ENCODE results near the gene ELOVL4.

Gene ELOVL4

DNA sequence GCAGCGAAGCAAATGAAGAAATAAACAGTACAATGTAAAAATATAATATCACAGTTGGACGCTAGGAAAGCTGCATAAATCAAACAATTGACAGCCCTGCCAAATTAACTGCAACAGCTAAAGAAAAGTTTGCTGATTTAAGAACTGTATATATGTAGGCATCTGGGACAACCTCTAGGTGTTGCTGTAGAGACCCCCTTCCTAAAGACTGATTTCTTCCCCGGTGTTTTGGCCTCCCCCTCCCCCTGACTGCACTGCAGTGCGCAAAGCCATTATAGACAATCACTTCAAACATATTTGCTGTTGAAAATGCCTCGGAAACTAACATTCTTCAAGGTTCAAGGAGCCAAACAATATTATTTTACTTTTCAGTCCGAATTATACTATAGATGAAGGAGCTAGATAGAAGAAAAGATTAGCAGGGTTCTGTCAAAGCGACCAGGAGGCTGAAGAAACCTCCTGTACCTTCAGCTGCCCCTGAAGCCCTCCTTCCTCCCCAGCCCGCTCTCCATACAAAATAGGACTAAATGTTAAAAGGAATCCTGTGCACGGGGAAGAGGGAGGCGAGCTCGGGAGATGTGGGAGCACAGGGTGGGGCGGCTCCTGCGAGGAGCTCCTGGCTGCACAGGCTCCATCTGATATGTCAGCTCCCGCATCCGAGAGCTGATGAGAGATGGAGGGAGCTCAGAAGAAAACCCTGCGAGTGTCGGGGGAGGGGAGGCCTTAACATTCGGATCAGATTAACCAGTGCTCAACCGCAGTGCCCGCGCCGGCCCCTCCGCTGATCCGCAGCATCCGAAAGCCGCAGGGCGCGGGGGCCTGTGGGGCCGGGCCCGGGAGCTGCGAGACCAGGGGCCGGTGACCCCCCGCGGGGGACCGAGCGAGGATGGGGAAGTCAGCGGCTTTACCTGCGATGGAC lies 822 bp downstream of the ELOVL4 start:
- TF ChIP-seq, protein P1, sequence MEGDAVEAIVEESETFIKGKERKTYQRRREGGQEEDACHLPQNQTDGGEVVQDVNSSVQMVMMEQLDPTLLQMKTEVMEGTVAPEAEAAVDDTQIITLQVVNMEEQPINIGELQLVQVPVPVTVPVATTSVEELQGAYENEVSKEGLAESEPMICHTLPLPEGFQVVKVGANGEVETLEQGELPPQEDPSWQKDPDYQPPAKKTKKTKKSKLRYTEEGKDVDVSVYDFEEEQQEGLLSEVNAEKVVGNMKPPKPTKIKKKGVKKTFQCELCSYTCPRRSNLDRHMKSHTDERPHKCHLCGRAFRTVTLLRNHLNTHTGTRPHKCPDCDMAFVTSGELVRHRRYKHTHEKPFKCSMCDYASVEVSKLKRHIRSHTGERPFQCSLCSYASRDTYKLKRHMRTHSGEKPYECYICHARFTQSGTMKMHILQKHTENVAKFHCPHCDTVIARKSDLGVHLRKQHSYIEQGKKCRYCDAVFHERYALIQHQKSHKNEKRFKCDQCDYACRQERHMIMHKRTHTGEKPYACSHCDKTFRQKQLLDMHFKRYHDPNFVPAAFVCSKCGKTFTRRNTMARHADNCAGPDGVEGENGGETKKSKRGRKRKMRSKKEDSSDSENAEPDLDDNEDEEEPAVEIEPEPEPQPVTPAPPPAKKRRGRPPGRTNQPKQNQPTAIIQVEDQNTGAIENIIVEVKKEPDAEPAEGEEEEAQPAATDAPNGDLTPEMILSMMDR (IDR thresholded peaks at IDR 0.05; ENCODE audit: low read depth, low read length), result peak; percentile 58
- peak overlapping the region; percentile 74 to 81 for H3K4me3 ChIP-seq (replicated peaks in 1 of 2; ENCODE audit: low read depth in 2 of 2, low read length in 2 of 2)
- DNase-seq (ENCODE audit: low read depth in 2 of 2), result peak; percentile 31 to 41

DNA sequence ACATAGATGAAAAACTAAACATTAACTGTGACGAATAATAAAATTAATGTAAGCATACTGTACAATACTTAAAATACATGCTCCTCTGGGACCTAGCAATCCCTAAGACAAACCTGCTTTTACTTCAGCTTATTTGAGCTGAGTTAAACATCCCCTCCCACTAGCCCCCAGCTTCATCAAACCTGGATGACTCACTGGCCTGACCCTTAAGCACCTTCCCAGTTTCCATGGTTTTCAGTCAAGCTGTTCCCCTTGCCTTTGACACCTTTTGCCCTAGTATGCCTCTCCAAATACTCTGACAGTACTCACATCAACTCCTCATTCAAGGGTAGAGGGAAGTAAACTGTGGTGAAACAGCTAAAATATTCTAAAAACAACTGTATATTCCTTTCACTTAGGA lies 4.2 kb downstream of the ELOVL4 start:
- DNase-seq (ENCODE audit: low read depth in 2 of 2), result no peak
- TF ChIP-seq, protein P1 (IDR thresholded peaks at IDR 0.05; ENCODE audit: low read depth, low read length), result no peak
- no peak overlapping the region for H3K4me3 ChIP-seq (replicated peaks in 1 of 2; ENCODE audit: low read depth in 2 of 2, low read length in 2 of 2)

DNA sequence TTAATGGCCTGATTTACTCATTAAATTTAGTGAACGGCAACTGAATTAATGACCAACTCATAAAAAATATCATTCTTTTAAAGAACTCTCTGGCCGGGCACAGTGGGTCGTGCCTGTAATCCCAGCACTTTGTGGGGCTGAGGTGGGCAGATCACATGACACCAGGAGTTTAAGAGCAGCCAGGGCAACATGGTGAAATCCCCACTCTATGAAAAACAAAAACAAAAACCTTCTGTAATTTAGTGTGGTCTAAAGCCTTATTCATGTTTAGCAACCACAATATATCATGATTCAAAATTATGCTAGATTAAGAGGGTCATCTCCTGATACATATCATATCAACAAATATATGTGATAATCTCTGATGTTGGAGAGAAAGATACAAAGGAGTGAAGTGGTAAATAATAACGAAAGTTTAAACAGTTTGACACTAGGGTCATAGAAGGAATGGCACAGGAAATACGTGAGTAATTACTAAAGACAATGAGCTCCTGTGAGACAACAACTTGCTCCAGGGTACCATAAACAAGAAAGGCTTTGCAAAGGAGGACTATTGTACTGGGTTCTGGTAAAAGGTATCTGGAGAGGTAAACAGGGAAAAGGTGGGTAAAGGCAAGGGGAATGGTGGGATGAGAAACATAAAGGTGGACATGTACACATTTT lies 5.7 kb downstream of the ELOVL4 start:
- TF ChIP-seq, protein P1 (IDR thresholded peaks at IDR 0.05; ENCODE audit: low read depth, low read length), result no peak
- H3K4me3 ChIP-seq (replicated peaks in 1 of 2; ENCODE audit: low read depth in 2 of 2, low read length in 2 of 2), result no peak overlapping the region
- no peak for DNase-seq (ENCODE audit: low read depth in 2 of 2)

DNA sequence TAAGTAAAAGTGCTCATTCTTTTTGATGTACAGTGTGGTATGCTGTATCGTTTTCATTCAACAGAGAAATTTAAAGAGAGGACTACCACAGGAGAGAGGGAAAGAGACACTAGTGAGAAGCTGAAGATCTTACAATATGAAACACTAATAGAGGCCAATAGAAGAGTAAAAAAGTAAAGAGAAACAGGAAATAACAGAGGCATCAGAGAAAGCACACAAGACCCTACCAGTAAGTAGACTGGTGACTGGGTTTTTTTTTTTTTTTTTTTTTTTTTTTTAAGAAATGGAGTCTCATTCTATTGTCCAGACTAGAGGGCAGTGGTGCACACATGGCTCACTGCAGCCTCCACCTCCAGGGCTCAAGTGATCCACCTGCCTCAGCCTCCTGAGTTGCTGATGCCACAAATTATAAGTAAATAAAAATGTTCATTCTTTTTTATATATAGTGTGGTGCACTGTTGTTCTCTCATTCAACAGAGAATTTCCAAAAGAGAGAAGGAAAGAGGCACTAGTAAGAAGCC lies 18.8 kb downstream of the ELOVL4 start:
- TF ChIP-seq, protein P1 (IDR thresholded peaks at IDR 0.05; ENCODE audit: low read depth, low read length), result no peak
- no peak for DNase-seq (ENCODE audit: low read depth in 2 of 2)

DNA sequence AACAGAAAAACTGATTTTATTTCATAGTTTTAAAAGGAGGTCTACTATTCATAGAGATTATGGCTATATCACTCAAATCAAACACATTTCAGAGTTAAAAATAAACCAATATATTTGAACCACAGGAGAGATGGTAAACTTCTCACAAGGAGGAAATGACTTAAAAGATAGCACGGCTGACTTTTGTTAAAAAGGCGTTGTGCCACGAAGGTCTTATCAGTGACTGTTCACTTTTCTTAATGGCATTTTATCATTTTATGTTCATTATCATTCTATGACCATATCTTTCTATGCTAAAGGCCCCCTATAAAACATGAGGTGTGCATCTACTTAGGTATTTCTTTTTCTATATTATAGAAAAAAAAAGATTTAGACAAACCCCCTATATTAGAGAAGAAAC lies 19.6 kb downstream of the ELOVL4 start:
- TF ChIP-seq, protein P1 (IDR thresholded peaks at IDR 0.05; ENCODE audit: low read depth, low read length), result no peak
- no peak for DNase-seq (ENCODE audit: low read depth in 2 of 2)
- no peak overlapping the region for H3K4me3 ChIP-seq (replicated peaks in 1 of 2; ENCODE audit: low read depth in 2 of 2, low read length in 2 of 2)

More for the DNA sequence above, 18.8 kb downstream of the ELOVL4 start:
- no peak overlapping the region for H3K4me3 ChIP-seq (replicated peaks in 1 of 2; ENCODE audit: low read depth in 2 of 2, low read length in 2 of 2)

DNA sequence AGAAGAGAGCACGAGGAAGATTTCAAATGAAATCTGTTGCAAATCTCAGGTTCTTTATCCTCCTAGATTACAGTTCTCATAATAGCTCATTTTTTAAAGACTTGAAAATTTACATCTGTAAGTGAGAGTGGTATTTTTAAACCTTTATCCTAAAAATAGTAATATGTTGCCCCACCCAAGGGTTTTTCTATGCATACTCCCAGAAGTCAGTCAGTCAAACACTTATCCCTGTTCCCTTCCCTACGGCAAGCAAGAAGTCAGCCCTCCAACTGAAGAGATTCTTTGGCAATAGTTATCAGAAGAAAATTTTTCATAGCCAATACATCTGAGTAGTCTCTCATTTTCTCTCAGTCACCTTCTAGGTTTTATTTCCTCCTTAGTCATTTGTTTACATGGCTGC lies 24.1 kb downstream of the ELOVL4 start:
- H3K4me3 ChIP-seq (replicated peaks in 1 of 2; ENCODE audit: low read depth in 2 of 2, low read length in 2 of 2), result no peak overlapping the region
- TF ChIP-seq, protein P1 (IDR thresholded peaks at IDR 0.05; ENCODE audit: low read depth, low read length), result no peak
- DNase-seq (ENCODE audit: low read depth in 2 of 2), result no peak

Measured in cardiac fibroblast (primary cell).